Natural killer cell (primary cell): Measurements from ENCODE around the gene INPP5A. TPM values are rescaled to one million over a fixed set of nuclear protein-coding genes. Genes with fewer than 3 reads are reported as not detected.

ENCODE experiments used
- ATAC-seq, 3 donors: fragments of 150-1000 bp in 2 of 3; fragments of 200-7000 bp in 1 of 3; cut with Tn5 transposase; 1 replicate in 1 of 3; 2 replicates in 2 of 3; pipeline ENCODE4 v1.10.0; 2021; ENCODE audit warnings: mild to moderate bottlenecking in 2 of 3, moderate library complexity in 2 of 3
- DNase-seq, 2 donors: peaks; one replicate each; pipeline versions ENCODE4 v3.0.0 to v3.0.0-alpha.2; 2013 to 2021; ENCODE audit warnings: mixed read lengths in 1 of 2
- H3K27ac ChIP-seq: one replicate; pipeline ENCODE4 v1.5.1; 2013; ENCODE audit warnings: mild to moderate bottlenecking, low read length
- H3K27me3 ChIP-seq: one replicate; pipeline ENCODE4 v1.6.1; 2013; ENCODE audit warnings: low read length; ENCODE audit not compliant: control insufficient read depth, insufficient read depth
- H3K36me3 ChIP-seq: one replicate; pipeline ENCODE4 v1.6.1; 2013; ENCODE audit warnings: low read length; ENCODE audit not compliant: control insufficient read depth, insufficient read depth
- H3K4me1 ChIP-seq: one replicate; pipeline ENCODE4 v1.6.1; 2013; ENCODE audit warnings: low read length; ENCODE audit not compliant: control insufficient read depth, insufficient read depth
- H3K4me3 ChIP-seq: one replicate; pipeline ENCODE4 v1.5.1; 2013; ENCODE audit warnings: low read length
- H3K9me3 ChIP-seq: one replicate; pipeline ENCODE4 v1.6.1; 2013; ENCODE audit warnings: low read length; ENCODE audit not compliant: control insufficient read depth, insufficient read depth
- H3K27ac Mint-ChIP-seq, 2 donors: one replicate each; pipeline ENCODE4 v1.8.0; 2022; ENCODE audit warnings: mild to moderate bottlenecking in 2 of 2, mixed read lengths in 2 of 2, moderate library complexity in 1 of 2
- H3K27me3 Mint-ChIP-seq, 2 donors: one replicate each; pipeline ENCODE4 v1.8.0; 2022; ENCODE audit warnings: low read depth in 2 of 2, mixed read lengths in 2 of 2
- H3K36me3 Mint-ChIP-seq: one replicate; pipeline ENCODE4 v1.8.0; 2022; ENCODE audit warnings: mixed read lengths
- H3K4me1 Mint-ChIP-seq, 2 donors: one replicate each; pipeline ENCODE4 v1.8.0; 2022; ENCODE audit warnings: mixed read lengths in 2 of 2
- H3K4me3 Mint-ChIP-seq: one replicate; pipeline ENCODE4 v1.8.0; 2022; ENCODE audit warnings: mild to moderate bottlenecking, moderate library complexity, mixed read lengths
- H3K9me3 Mint-ChIP-seq, 2 donors: one replicate each; pipeline ENCODE4 v1.8.0; 2022; ENCODE audit warnings: mixed read lengths in 2 of 2
- CTCF ChIP-seq: fragments of 200-600 bp; IDR thresholded peaks from one replicate; pipeline ENCODE4 v1.8.0; 2022; ENCODE audit warnings: antibody characterized with exemption
- WGBS: methylation state at CpG from one replicate; pipeline ENCODE4 v1.1.7; 2013; ENCODE audit warnings: missing lambda C conversion rate; ENCODE audit not compliant: insufficient coverage; 5-methylcytosine and 5-hydroxymethylcytosine counted together
- intact Hi-C: fragments of 100-400 bp; cut with micrococcal nuclease; formaldehyde crosslinking; loops from one replicate; pipeline ENCODE4 v1.14.2; 2022
- total RNA-seq, 4 donors: library from RNA; stranded (reverse); fragments of 120-200 nt in 1 of 4; gene quantifications; one replicate each; pipeline versions ENCODE4 v1.2.3 to v1.2.4, GENCODE V29; 2013 to 2022

INPP5A gene
- total RNA-seq, 3 donors from 2014 or later (not counting 1 experiment from before 2014, with no cell fraction given): 12.6 to 38.6 (median 18.6) TPM

GRCh38 chr10:132813001-132813401 is 275.4 kb downstream of the INPP5A start:
- Mint-ChIP-seq H3K36me3 (no peaks in the 10 kb centered on the region), H3K4me3 (no peak overlapping the region), H3K9me3 (no peaks in the 10 kb centered on the region), H3K27ac (no peak overlapping the region), H3K27me3 (peaks cover 11 to 14% of the 10 kb centered on the region in 2 donors), H3K4me1 (no peaks in the 10 kb centered on the region)
- no peaks in the 10 kb centered on the region for H3K27me3 ChIP-seq
- no peak for ATAC-seq
- no peak overlapping the region for H3K27ac ChIP-seq
- intact Hi-C loops: no loop called here
- no peaks in the 10 kb centered on the region for H3K9me3 ChIP-seq
- H3K4me1 ChIP-seq: no peaks in the 10 kb centered on the region
- H3K4me3 ChIP-seq: no peak overlapping the region
- no peak for DNase-seq
- no peak for TF ChIP-seq CTCF
- WGBS: 85% methylated on average over 10 of the region's 10 CpGs
- H3K36me3 ChIP-seq: no peaks in the 10 kb centered on the region

GRCh38 chr10:132813560-132814468 is 276.2 kb downstream of the INPP5A start:
- Mint-ChIP-seq H3K27me3 (peaks cover 11 to 14% of the 10 kb centered on the region in 2 donors), H3K9me3 (no peaks in the 10 kb centered on the region), H3K27ac (no peak overlapping the region), H3K36me3 (no peaks in the 10 kb centered on the region), H3K4me1 (no peaks in the 10 kb centered on the region), H3K4me3 (no peak overlapping the region)
- intact Hi-C loops: no loop called here
- no peak for TF ChIP-seq CTCF
- Histone ChIP-seq H3K4me3 (no peak overlapping the region), H3K36me3 (no peaks in the 10 kb centered on the region), H3K9me3 (no peaks in the 10 kb centered on the region), H3K27ac (no peak overlapping the region), H3K27me3 (no peaks in the 10 kb centered on the region), H3K4me1 (no peaks in the 10 kb centered on the region)
- ATAC-seq (no peak), DNase-seq (no peak)
- 84% methylated on average over 24 of the region's 28 CpGs for WGBS

- no peaks in the 10 kb centered on the region for H3K9me3 ChIP-seq
- H3K36me3 ChIP-seq: no peaks in the 10 kb centered on the region
- Mint-ChIP-seq H3K36me3 (no peaks in the 10 kb centered on the region), H3K27ac (no peak overlapping the region), H3K27me3 (peaks cover 11 to 14% of the 10 kb centered on the region in 2 donors), H3K4me1 (no peaks in the 10 kb centered on the region), H3K9me3 (no peaks in the 10 kb centered on the region), H3K4me3 (no peak overlapping the region)
- DNase-seq (no peak), ATAC-seq (no peak)
- H3K4me3 ChIP-seq: no peak overlapping the region
- no peaks in the 10 kb centered on the region for H3K4me1 ChIP-seq
- intact Hi-C loops: no loop called here
- H3K27me3 ChIP-seq: no peaks in the 10 kb centered on the region
- no peak for TF ChIP-seq CTCF
- 83% methylated on average over 16 of the region's 16 CpGs for WGBS
- H3K27ac ChIP-seq: no peak overlapping the region
Observed at GRCh38 chr10:132814469-132814856, 276.9 kb downstream of the INPP5A start.
